ENCODE measurements around the gene BBS10.
"Not testable (repeated sequence)": the region's sequence is repeated elsewhere in the genome, so short reads cannot be mapped to it uniquely, and the experiment has no call there.

Gene BBS10

DNA sequence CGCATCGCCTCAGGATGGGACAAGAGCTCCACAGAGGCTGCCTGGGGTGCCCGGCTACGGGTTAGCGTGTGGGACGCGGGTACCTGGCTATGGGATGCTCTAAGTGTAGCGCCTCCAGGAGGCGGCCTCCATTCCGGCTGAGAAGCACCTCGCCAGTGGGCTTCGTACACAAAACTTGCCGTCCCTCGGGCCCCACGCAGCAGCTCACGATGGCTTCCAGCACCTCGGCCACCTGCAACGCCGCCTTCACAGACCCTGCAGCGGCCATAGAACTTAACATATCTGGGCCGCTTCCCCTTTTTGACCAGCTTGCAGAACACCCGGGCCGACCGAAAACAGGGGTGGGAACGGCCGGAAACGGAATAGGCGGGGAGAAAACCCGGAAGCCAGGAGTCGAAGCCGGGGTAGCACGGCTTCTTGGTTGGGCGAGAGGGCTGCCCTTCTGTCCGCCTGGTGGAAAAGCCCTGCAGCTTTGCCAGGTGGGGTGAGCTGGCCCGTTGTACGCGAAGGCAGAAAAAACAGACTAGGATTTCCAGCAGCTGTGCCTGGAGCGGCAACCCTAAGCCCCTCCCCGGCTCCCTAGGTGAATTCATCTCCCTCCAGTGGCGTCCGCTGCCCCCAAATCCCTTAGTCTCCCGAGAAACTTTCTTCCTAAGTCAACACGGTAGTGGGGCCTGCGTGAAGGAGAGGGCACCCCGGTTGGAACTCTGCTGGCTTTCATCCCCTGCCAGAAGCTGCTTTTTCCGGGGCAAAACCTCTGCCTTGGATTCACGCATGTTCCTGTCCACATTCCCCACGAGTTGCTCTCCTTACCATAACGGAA lies at the start of gene BBS10:
TSS of gene BBS10 (minus strand) at position 337 of the 823 bp plus-strand sequence. CDS start at position 280, 57 bp downstream.
- DNase-seq (ENCODE audit: low spot score) = peak; percentile 82

DNA sequence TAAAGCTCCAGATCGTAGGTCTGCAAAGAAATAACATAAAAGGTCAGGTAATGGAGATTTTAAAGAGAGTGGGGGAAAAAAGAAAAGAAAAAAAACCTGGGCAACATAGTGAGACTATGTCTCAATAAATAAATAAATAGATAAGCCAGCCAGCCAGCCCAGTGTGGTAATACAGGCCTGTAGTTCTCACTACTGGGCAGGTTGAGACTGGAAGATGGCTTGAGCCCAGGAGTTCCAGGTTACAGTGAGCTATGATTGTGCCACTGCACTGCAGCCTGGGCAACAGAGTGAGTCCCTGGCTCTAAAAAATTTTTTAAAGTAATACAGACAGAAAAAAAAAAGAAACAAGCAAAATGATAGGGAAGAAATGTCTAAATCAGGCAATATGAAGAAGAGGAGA lies 43.2 kb upstream of the BBS10 start:
- DNase-seq (ENCODE audit: low spot score) = no peak

DNA sequence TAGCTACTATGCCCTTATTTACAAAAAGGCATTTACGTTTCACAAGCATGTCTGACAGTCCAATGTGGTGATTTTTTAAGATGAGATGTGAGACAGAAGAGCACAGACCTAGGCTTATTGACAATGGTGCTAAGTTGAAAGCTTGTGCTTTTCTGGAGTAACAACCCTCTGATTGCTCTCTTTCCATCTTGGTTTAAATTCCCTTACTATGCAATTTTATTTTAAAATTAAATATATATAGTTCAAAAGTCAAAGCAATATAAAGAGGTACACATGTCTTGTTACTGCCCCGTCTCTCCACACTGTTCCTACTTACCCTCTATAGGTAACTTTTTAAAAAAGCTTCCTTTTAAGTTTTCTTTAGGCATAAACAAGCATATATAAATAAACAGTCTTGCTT lies 39.4 kb upstream of the BBS10 start:
- no peak for DNase-seq (ENCODE audit: low spot score)

DNA sequence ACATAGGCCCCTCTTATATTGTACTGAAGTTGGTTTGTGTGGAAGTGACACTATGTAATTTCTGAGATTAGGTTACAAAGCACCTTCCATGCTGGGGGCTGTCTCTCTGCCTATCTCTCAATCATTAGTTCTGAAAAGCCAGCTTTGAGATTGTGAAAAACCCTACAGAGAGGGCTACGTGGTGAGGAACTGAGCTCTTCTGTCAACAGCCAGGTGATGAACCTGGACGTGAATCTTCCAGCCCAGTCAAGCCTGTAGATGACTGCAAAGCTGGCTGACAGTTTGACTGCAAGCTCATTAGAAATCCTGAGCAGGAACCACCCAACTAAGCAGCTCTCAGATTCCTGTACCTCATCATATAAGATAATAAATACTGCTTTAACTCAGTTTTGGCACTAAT lies 36.3 kb upstream of the BBS10 start:
- no peak for DNase-seq (ENCODE audit: low spot score)

DNA sequence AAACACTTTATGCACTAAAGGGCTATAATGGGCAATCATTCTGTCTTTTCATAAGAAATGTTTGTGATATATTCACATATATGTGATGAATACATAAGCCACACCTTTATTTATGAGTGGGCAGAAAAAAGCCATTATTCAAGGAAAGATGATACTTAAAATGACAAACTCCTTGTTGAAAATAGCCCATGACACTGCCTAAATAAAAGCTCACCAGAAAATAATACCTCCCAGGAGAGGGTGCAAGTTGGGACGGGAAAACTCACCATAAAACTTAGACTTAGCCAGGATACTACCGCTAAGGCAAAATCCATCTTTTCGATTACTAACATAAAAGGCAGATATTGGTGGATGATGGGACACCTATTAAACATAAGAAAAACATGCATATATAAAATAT lies 35.8 kb upstream of the BBS10 start:
- DNase-seq (ENCODE audit: low spot score) = no peak

DNA sequence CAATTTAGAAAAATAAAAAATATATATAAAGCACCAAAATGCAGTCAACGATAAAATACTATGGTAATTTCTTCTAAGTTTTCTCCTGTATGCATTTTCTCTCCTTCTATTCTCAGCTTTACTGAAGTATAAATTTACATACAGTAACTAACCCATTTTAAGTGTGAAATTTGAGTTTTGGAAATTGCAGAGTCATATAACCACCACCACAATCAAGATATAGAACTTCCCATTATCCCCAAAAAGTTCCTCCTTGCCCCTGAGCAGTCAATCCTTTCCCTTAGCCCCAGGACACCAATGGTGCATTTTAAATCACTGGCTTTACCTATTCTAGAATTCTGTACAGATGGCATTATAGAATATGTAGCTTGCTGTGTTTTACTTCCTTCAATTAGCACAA lies 31.0 kb upstream of the BBS10 start:
- no peak for DNase-seq (ENCODE audit: low spot score)

DNA sequence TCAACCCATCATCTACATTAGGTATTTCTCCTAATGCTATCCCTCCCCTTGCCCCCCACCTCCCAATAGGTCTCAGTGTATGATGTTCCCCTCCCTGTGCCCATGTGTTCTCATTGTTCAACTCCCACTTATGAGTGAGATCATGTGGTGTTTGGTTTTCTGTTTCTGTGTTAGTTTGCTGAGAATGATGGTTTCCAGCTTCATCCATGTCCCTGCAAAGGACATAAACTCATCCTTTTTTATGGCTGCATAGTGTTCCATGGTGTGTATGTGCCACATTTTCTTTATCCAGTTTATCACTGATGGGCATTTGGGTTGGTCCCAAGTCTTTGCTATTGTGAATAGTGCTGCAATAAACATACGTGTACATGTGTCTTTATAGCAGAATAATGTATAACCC lies 28.7 kb upstream of the BBS10 start:
- not testable (repeated sequence) for DNase-seq (ENCODE audit: low spot score)

DNA sequence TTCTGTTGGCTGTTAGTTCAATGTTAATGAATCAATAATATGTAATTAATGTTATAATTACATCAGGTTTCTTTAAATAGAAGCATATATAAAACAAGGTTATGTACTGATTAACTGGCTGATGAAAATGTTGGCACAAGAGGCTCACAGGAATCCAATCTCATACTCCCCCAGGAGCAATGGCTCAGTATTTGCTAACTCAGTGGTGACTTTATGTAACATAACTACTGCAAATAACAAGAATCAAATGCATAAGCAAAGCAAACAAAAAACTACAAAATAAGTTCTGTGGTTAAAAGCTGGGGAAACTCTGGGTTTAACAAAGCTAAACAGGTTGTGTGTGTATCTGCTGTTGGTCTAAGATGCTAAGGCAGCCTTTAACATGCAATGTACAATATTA lies 27.7 kb upstream of the BBS10 start:
- DNase-seq (ENCODE audit: low spot score) = no peak

DNA sequence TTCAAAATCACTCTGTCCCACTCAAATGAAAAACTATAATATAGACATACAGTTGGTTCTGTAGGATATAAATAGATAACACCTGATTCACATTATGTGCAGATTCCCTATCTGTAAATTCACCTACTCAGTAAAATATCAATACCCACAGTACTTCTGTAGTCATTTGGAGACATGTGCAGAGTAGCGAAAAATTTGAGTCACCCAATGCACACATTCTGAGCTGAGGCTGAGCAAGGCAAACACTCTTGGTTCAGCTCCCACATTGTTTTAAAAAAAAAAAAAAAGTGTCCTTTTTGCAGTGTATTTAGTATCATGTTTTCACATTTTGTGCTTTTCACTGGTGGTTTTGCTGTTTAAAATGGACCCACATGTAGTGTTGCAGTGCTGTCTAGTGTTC lies 27.3 kb upstream of the BBS10 start:
- DNase-seq (ENCODE audit: low spot score) = no peak

DNA sequence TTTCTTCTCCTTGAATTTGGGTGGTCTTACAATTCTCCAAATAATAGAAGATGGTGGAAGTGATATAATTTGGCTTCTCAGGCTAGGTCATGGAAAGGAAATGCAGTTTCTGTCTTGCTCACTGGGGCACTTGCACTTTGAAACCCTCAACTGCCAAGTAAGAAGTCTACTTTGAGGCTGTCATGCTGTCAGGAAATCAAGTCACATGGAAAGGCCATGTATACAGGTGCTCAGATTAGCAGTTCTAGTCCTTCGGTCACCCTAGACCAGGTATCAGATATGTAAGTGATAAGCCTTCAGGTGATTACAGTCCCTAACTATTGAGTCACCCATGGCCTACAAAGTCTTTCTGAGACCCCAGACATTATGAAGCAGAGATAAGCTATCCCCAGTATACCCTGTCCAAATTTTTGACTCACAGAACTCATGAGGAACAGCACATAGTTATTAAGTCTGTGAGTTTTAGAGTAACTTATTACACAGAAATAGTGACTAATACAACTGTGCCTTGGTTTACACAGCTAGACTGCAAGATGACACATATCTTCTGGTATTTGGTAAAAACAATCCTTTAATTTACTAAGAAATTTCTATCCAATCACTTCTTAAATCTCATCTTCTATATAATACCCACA lies 26.3 kb upstream of the BBS10 start:
- no peak for DNase-seq (ENCODE audit: low spot score)

DNA sequence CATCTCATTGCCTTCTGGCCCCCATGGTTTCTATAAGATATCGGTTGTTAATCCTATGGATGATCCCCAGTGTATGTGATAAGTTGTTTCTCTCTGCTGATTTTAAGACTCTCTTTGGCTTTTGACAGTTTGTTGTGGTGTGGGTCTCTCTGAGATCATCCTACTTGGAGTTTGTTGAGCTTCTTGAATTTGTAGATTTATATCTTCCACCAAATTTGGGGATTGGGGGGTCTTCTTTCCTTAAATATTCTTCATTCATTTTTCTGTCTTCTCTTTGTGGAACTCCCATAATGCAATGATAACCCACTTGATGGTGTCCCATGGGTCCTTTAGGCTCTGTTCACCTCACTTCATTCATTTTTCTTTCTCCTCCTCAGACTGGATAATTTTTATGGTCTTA lies 20.0 kb upstream of the BBS10 start:
- no peak for DNase-seq (ENCODE audit: low spot score)

DNA sequence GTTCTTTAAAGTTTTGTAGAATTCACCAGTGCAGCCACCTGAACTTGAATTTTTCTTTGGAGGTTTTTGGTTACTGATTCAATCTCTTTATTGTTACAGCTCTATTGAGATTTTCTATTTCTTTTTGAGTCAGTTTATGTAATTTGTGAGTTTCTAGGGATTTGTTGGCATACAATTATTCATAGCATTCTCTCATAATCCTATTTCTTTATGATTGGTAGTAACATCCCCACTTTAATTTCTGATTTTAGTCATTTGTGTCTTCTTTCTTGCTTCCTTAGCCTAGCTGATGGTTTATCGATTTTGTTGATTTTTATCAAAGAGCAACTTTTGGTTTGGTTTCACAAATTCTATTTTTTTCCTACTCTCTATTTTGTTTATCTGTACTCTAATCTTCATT lies 17.9 kb upstream of the BBS10 start:
- DNase-seq (ENCODE audit: low spot score) = no peak

DNA sequence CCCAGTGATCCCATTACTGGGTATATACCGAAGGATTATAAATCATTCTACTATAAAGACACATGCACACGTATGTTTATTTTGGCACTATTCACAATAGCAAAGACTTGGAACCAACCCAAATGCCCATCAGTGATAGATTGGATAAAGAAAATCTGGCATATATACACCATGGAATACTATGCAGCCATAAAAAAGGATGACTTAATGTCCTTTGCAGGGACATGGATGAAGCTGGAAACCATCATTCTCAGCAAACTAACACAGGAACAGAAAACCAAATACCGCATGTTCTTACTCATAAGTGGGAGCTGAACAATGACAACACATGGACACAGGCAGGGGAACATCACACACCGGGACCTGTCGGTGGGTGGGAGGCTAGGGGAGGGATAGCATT lies 15.9 kb upstream of the BBS10 start:
- DNase-seq (ENCODE audit: low spot score) = not testable (repeated sequence)

DNA sequence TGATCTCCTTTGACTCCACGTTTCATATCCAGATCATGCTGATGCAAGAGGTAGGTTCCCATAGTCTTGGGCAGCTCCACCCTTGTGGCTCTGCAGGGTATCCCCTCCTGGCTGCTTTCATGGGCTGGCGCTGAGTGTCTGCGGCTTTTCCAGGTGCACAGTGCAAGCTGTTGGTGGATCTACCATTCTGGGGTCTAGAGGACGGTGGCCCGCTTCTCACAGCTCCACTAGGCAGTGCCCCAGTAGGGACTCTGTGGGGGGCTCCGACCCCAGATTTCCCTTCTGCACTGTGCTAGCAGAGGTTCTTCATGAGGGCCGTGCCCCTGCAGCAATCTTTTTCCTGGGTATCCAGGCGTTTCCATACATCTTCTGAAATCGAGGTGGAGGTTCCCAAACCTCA lies 12.1 kb upstream of the BBS10 start:
- DNase-seq (ENCODE audit: low spot score) = no peak

DNA sequence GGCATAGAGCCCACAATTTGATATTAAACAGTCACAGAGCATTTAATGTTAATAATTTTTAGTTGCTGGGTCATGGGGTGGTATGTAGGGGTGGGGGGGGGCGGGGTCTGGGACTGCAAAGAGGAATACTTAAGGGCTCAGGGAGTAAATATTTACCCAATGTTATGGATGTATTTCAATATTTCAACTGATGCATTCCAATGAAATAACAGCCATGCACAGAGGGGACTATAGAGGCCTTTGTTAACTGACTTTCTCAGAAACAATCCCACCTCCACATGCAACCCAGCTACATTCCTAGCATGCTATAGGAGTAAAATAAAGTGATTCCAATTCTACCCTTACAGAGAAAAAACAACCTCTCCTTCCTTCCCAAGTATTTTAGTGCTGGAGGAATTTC lies 7.9 kb upstream of the BBS10 start:
- DNase-seq (ENCODE audit: low spot score) = no peak

DNA sequence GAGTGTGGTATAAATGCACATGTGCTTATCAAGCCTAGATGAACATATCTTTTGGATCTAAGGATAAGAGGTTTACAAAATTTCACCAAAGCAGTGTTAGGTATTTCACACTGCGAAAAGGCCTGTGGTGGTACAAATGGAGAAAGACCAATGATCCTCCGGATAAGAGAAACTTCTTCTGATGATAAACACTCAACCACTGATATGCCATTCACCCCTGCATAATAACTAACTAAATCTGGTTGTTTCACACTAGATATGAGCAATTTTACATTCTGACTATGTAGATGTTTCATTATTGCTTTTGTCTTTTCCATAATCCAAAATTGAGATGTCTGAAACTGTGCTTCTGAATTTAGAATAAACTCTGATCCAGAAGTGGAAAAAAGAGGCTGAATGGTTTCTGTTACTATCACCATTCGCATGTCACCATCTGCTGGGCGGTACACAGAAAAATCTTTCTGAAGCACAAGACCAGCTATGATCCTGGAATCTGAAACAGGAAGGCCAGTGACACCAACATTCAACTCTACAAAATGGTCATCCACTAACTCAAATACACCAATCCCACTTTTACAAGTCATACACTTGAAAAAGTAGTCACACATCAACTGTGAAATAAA lies 1.3 kb downstream of the BBS10 start:
- DNase-seq (ENCODE audit: low spot score) = no peak

DNA sequence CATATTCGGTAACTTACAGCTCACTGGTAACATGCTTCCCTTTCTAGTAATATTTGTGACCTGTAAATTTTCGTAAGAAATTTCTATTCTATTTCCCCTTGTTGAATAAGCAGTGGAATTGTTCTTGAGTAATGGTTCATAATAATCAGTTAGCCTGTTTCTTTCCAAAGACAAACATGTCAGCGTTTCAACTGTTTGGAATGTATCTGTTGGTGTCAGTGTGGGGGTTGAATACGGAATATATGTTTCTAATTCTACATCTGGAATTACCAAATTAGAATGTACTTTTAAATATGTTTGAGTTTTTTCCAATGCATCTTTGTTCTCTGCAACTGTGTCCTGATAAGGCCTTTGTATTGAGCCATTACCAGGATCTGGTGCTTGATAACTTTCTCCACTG lies 2.0 kb downstream of the BBS10 start:
- no peak for DNase-seq (ENCODE audit: low spot score)

DNA sequence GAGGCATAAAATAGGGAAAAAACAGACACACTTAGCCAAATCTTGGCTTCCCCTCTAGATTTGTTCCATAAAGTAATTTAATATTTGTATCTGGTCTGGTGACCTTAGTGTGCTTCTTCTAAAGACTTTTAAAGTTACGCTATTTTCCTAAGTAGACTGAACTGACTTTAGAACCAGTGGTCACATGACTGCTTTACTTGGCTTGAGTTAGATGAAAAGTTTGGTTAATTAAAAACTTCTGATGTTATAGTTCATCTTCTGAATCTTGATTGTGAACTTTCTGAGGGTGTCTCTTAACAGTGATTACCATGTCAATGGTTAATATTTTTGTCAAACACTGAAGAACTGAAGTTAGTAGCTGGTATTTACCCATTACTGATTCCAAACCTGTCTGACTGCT lies 2.6 kb downstream of the BBS10 start:
- no peak for DNase-seq (ENCODE audit: low spot score)

DNA sequence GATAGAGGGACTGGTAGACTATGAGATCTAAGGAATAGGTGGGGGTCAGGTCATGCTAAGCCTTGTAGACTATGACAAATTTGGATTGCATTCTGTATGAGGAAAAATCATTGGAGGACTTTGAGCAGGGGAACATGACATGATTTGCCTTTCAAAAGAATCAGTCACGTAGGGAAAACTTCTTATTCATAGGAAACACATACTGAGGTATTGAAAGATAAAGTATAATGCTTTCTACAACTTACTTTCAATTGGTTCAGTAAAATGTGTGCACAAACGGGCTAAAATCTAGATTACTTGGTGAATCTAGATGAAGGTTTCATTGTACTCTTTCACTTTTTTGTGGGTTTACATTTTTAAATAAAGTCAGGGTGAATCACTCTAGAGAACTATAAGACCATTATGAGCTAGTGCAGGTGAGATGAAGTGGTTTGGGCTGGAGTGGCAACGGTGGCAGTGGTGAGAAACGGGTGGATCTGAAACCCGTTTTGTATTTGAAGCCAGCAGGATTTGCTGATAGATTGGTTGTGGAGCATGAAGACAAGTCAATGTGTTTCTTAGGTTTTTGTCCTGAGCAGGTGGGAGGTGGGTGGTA lies 6.7 kb downstream of the BBS10 start:
- no peak for DNase-seq (ENCODE audit: low spot score)

DNA sequence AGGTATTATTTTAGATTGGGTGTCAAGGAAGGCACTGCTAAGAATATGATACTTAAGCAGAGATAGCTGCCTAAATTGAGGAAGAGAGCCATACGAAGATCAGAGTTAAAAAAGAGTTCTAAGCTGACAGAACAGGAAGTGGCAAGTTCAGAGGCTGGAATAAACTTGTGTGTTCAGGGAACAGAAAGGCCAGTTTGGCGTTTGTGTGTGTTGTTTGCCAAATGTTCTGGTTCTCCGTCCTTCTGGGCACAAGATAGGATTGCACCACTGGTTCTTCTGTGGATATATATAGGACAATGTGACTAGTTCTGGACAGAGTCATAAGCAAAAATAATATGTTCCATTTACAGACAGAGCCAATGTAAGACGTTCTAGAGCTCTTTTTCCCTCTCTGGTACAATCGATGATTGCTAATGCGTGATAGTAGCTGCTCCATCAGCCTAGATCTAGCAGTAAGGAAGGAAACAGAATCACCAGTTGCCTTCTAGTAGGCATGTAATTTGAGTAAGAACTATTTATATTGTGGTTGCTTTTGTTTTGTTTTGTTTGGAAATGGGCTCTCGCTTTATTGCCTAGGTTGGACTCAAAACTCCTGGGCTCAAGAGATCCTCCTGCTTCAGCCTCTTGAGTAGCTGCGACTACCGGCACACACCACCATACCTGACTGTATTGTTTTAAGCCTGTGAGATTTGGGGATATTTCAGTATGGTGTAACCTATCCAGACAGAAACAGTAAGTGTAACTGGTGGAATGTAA lies 7.4 kb downstream of the BBS10 start:
- DNase-seq (ENCODE audit: low spot score) = no peak

DNA sequence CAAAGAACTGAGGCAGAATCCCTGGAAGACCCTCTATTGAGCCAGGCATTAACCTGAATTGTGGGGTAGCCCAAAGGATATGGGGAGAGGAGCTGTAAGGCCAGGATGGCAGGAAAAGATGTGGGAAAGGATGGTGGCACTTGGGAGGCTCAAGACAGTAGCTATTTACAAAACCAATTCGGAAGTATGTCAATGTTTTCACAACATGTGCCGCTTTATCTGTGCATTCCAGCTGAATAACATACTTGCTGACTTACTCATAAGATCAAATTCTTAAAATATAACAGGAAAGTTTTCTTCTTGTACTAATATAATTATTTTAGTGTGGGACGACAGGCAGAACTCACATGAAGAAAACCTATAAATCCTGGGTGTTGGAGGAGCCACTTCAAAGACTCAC lies 10.6 kb downstream of the BBS10 start:
- no peak for DNase-seq (ENCODE audit: low spot score)

DNA sequence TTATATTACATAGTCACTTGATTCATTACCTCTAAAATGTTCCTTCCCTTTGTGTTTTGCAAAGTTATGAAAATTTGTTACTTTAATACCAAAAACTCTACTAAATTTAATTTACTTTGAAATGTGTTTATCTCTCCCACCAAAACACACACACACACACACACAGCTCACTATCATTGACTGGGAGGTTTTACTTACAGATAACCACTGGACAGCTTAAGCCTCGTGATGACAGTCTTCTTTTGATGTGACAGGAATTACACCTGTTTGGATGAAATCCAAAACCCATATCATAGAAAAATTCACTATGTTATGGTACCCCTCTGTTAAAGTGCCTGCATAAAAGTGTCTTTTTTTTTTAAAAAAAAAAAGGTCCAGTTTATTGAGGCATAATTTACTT lies 15.6 kb downstream of the BBS10 start:
- no peak for DNase-seq (ENCODE audit: low spot score)
